ENCODE measurements around the gene NFKB2. TPM values are rescaled to one million over a fixed set of nuclear protein-coding genes. Genes with fewer than 3 reads are reported as not detected.

The NFKB2 gene
- total RNA-seq, 1 experiment from 2014 or later, result 64.7 TPM

DNA sequence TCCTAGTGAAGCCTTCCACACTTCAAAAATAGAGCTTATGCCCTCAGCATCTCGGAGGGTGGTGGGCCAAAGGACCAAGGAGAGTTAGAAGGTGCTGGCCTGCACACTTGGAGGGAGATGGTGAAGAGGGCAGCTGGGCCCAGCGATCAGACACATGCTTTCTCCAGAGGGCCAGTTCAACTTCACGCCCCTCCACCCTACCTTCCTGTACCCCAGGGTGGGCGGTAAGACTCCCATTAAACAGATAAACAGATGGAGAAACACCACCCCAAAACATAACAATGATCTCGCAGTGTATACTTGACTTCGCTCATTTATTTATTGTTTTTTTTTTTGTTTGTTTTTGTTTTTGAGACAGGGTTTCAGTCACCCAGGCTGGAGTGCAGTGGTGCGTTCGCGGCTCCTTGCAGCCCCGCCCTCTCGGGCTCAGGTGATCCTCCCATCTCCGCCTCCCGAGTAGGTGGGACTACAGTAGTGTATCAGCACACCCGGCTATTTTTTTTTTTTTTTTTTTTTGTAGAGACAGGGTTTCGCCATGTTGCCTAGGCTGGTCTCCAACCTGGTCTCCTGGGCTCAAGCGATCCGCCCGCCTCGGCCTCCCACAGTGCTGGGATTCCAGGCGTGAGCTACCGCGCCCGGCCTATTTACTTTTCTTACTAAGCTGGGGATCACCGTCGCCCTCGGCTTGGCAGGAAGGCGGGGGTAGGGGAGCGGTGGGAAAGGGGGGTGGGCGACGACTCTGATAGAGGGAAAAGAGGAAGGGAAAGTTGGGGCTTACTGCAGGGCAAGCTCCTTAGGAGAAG lies 54.0 kb downstream of the NFKB2 start:
- Mint-ChIP-seq H3K36me3 (ENCODE audit: insufficient read depth, unreplicated experiment) (peaks cover 31% of the 10 kb centered on the region), H3K9me3 (ENCODE audit: low read depth, unreplicated experiment) (no peaks in the 10 kb centered on the region), H3K4me3 (ENCODE audit: low read depth, unreplicated experiment) (peak overlapping the region; percentile 78), H3K27me3 (ENCODE audit: unreplicated experiment) (no peaks in the 10 kb centered on the region), H3K27ac (ENCODE audit: unreplicated experiment) (peak overlapping the region; percentile 60), H3K4me1 (ENCODE audit: low read depth, unreplicated experiment) (no peaks in the 10 kb centered on the region)
- CTCF ChIA-PET, result interaction anchor here (0.6 to 1.6 kb wide), 2 partner anchors 28 to 219 kb away, joined by 5 to 7 read pairs; partner anchors contain the start of gene FBXL15
- intact Hi-C loops (cut with micrococcal nuclease; ENCODE audit: unreplicated experiment), result no loop called here
- peak; percentile 82 for DNase-seq
- TF ChIP-seq, protein P1, sequence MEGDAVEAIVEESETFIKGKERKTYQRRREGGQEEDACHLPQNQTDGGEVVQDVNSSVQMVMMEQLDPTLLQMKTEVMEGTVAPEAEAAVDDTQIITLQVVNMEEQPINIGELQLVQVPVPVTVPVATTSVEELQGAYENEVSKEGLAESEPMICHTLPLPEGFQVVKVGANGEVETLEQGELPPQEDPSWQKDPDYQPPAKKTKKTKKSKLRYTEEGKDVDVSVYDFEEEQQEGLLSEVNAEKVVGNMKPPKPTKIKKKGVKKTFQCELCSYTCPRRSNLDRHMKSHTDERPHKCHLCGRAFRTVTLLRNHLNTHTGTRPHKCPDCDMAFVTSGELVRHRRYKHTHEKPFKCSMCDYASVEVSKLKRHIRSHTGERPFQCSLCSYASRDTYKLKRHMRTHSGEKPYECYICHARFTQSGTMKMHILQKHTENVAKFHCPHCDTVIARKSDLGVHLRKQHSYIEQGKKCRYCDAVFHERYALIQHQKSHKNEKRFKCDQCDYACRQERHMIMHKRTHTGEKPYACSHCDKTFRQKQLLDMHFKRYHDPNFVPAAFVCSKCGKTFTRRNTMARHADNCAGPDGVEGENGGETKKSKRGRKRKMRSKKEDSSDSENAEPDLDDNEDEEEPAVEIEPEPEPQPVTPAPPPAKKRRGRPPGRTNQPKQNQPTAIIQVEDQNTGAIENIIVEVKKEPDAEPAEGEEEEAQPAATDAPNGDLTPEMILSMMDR (IDR thresholded peaks at IDR 0.05; ENCODE audit: unreplicated experiment), result no peak
- no TSS peak for BruUV-seq (replicated peaks)

DNA sequence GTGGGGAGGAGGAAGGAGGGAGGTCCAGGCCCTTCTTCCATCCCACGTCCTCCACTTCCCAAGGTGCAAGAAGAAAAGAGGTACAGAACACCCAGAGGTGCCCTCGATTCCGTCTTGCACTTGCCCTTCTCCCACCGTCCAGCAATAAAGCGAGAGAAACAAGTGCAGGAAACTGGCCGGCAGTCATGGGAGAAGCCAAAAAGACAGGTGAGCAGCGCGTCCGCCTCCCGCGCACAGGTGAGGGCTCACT lies 54.5 kb downstream of the NFKB2 start:
- intact Hi-C loops (cut with micrococcal nuclease; ENCODE audit: unreplicated experiment), result no loop called here
- no TSS peak for BruUV-seq (replicated peaks)
- DNase-seq, result no peak
- Mint-ChIP-seq H3K27ac (ENCODE audit: unreplicated experiment) (peak overlapping the region; percentile 60), H3K4me1 (ENCODE audit: low read depth, unreplicated experiment) (no peaks in the 10 kb centered on the region), H3K36me3 (ENCODE audit: insufficient read depth, unreplicated experiment) (peaks cover 31% of the 10 kb centered on the region), H3K4me3 (ENCODE audit: low read depth, unreplicated experiment) (peak overlapping the region; percentile 78), H3K9me3 (ENCODE audit: low read depth, unreplicated experiment) (no peaks in the 10 kb centered on the region), H3K27me3 (ENCODE audit: unreplicated experiment) (no peaks in the 10 kb centered on the region)
- CTCF ChIA-PET, result interaction anchor here (1.3 to 1.6 kb wide), 2 partner anchors 12 to 29 kb away, joined by 3 to 5 read pairs; partner anchors contain the start of gene FBXL15
- TF ChIP-seq, protein P1 (IDR thresholded peaks at IDR 0.05; ENCODE audit: unreplicated experiment), result no peak

DNA sequence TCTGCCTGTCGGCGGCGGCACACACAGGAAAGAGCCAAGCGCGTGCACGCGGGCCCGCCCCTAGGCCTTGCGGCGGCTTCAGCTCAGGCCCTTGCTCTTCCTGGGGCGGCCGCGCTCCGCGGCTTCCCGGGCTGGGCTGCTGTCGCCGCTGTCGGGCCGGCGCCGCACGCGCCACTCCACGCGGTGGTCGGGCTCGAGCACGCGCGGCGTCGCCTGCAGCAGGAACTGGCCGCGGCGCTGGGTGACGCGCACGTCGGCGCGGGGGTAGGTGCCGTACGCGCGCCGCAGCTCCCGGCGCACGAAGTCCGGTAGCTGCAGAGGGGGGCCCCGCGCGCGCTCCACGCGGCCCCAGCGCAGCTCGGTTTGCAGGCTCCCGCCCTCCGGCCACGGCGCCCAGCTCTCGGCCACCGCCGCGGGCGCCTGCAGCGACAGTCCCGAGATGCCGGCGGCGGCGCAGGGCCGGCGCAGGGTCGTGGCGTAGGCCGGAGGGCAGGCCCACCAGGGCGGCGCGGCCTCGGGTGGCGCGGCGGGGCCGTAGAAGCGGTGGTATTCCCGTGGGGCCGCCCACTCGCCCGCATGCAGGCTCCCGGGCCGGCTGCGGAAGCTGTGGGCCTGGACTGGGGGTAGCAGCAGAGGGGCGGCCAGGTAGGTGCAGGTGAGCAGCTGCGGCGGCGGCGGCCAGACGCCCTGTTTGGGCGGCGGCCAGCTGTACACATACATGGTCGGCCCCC lies 55.0 kb downstream of the NFKB2 start:
- CTCF ChIA-PET, result interaction anchor here (0.7 to 1.6 kb wide), 4 partner anchors 12 to 103 kb away, joined by 3 to 5 read pairs (median 3); partner anchors contain the start of genes CUEDC2 and FBXL15
- no peaks in the 10 kb centered on the region for H3K4me1 Mint-ChIP-seq (ENCODE audit: low read depth, unreplicated experiment)
- H3K36me3 Mint-ChIP-seq (ENCODE audit: insufficient read depth, unreplicated experiment), result peaks cover 31% of the 10 kb centered on the region

More for the DNA sequence above, 55.0 kb downstream of the NFKB2 start:
- peak overlapping the region; percentile 78 for H3K4me3 Mint-ChIP-seq (ENCODE audit: low read depth, unreplicated experiment)
- H3K27me3 Mint-ChIP-seq (ENCODE audit: unreplicated experiment), result no peaks in the 10 kb centered on the region
- BruUV-seq (replicated peaks), result no TSS peak
- intact Hi-C loops (cut with micrococcal nuclease; ENCODE audit: unreplicated experiment), result no loop called here
- H3K9me3 Mint-ChIP-seq (ENCODE audit: low read depth, unreplicated experiment), result no peaks in the 10 kb centered on the region
- TF ChIP-seq, protein P1 (IDR thresholded peaks at IDR 0.05; ENCODE audit: unreplicated experiment), result no peak
- DNase-seq, result peak; percentile 84
- peak overlapping the region; percentile 60 for H3K27ac Mint-ChIP-seq (ENCODE audit: unreplicated experiment)

Measured in Calu3 (cell line).